ENCODE measurements around the gene ARSB. TPM values are rescaled to one million over a fixed set of nuclear protein-coding genes. Genes with fewer than 3 reads are reported as not detected.

Gene ARSB
- total RNA-seq, 1 donor = 26.3 TPM

DNA sequence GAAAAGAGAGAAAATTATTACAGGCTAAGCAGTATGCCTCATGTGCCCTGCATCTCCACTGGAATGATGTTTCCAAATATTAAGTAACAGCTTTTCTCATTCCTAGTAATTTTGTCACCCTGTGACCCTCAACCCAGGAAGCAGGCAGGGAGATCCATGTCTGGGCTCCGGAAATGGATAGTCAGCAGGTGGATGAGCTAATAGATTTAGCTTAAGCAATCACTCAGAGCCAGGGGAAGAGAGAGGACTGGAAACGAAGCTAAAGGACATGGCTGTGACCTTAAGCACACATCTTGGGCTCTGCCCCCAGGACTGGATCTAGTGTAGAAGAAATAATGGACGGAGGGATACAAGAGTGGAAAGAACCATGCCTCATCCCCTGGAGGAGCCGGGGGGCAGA lies 89.5 kb downstream of the ARSB start:
- no peak for TF ChIP-seq CTCF (IDR thresholded peaks at IDR 0.05; ENCODE audit: insufficient read depth, low read depth, low read length)

GRCh38 chr5:78893940-78894677 lies 91.0 kb downstream of the ARSB start:
- no peak for TF ChIP-seq CTCF (IDR thresholded peaks at IDR 0.05; ENCODE audit: insufficient read depth, low read depth, low read length)
- H3K4me3 ChIP-seq (ENCODE audit: low read depth, low read length) = no peak overlapping the region
- peak; percentile 43 for DNase-seq (ENCODE audit: low read depth)

More for the DNA sequence above, 89.5 kb downstream of the ARSB start:
- H3K4me3 ChIP-seq (ENCODE audit: low read depth, low read length) = no peak overlapping the region
- peak; percentile 22 for DNase-seq (ENCODE audit: low read depth)

GRCh38 chr5:78890667-78891379 lies 94.3 kb downstream of the ARSB start:
- H3K4me3 ChIP-seq (ENCODE audit: low read depth, low read length) = no peak overlapping the region
- no peak for TF ChIP-seq CTCF (IDR thresholded peaks at IDR 0.05; ENCODE audit: insufficient read depth, low read depth, low read length)

GRCh38 chr5:78889369-78890140 lies 95.6 kb downstream of the ARSB start:
- DNase-seq (ENCODE audit: low read depth) = no peak
- no peak for TF ChIP-seq CTCF (IDR thresholded peaks at IDR 0.05; ENCODE audit: insufficient read depth, low read depth, low read length)
- H3K4me3 ChIP-seq (ENCODE audit: low read depth, low read length) = no peak overlapping the region

More at GRCh38 chr5:78890667-78891379, 94.3 kb downstream of the ARSB start:
- DNase-seq (ENCODE audit: low read depth) = no peak

- TF ChIP-seq CTCF (IDR thresholded peaks at IDR 0.05; ENCODE audit: insufficient read depth, low read depth, low read length) = no peak
- H3K4me3 ChIP-seq (ENCODE audit: low read depth, low read length) = no peak overlapping the region
- no peak for DNase-seq (ENCODE audit: low read depth)
Measured at GRCh38 chr5:78888580-78889368, 96.3 kb downstream of the ARSB start.

Data from fibroblast of villous mesenchyme (primary cell).